ENCODE measurements around the gene TMEM62. TPM values are rescaled to one million over a fixed set of nuclear protein-coding genes. Genes with fewer than 3 reads are reported as not detected.

The TMEM62 gene
- total and polyA plus RNA-seq, 2 experiments from 2014 or later: 17.3 to 34.0 TPM

GRCh38 chr15:43204016-43204901 is 70.9 kb downstream of the TMEM62 start:
- 47% methylated on average over 8 of the region's 8 CpGs for WGBS (ENCODE audit: low lambda C conversion rate, missing lambda C conversion rate)
- Histone ChIP-seq H3K4me3 (no peak overlapping the region), H3K79me2 (no peaks in the 10 kb centered on the region), H2AFZ (no peak overlapping the region), H3K36me3 (replicated peaks; ENCODE audit: insufficient read depth, low read depth) (no peaks in the 10 kb centered on the region), H3K9me2 (replicated peaks; ENCODE audit: insufficient read depth) (no peaks in the 10 kb centered on the region), H3K4me1 (ENCODE audit: insufficient read depth) (no peaks in the 10 kb centered on the region), H4K20me1 (ENCODE audit: insufficient read depth, poor library complexity, severe bottlenecking) (no peaks in the 10 kb centered on the region), H3K27me3 (no peaks in the 10 kb centered on the region), H3K4me2 (no peak overlapping the region), H3K27ac (no peak overlapping the region), H3K9me3 (ENCODE audit: low read depth) (no peaks in the 10 kb centered on the region)
- DNase-seq (ENCODE audit: low spot score): peak; percentile 72
- TF ChIP-seq EZH2 (IDR thresholded peaks at IDR 0.05; ENCODE audit: borderline replicate concordance) (no peak), CTCF (IDR thresholded peaks at IDR 0.05; ENCODE audit: poor library complexity) (peak; percentile 61)

- Histone ChIP-seq H3K79me2 (no peaks in the 10 kb centered on the region), H3K4me2 (no peak overlapping the region), H3K4me1 (ENCODE audit: insufficient read depth) (no peaks in the 10 kb centered on the region), H2AFZ (no peak overlapping the region), H3K9me2 (replicated peaks; ENCODE audit: insufficient read depth) (no peaks in the 10 kb centered on the region), H3K27me3 (no peaks in the 10 kb centered on the region), H3K4me3 (no peak overlapping the region), H3K27ac (no peak overlapping the region), H3K9me3 (ENCODE audit: low read depth) (no peaks in the 10 kb centered on the region), H3K36me3 (replicated peaks; ENCODE audit: insufficient read depth, low read depth) (no peaks in the 10 kb centered on the region), H4K20me1 (ENCODE audit: insufficient read depth, poor library complexity, severe bottlenecking) (no peaks in the 10 kb centered on the region)
- 69% methylated on average over 5 of the region's 5 CpGs for WGBS (ENCODE audit: low lambda C conversion rate, missing lambda C conversion rate)
- no peak for DNase-seq (ENCODE audit: low spot score)
- no peak for TF ChIP-seq EZH2phosphoT487 (IDR thresholded peaks at IDR 0.05; ENCODE audit: low read depth, severe bottlenecking, unreplicated experiment)
Observed at GRCh38 chr15:43206054-43206453, 72.7 kb downstream of the TMEM62 start.

DNA sequence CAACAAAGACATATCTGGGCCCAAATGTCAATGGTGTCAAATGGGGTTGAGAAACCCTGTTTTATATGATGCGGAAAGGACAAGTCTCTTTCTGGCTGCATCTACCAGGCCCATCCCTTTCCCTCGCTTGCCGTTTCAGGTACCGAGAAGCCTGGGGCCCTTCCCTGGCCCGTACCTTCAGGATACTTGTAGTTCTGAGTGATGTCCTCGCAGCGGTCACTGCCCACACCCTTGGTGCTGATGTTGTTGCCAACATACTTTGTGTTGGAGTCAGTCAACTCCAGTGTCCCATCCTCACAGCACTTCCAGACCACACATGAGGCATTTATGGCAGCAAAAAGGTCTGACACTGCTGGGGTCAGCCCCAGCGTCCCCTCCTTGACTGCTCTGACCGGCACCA is 73.6 kb downstream of the TMEM62 start:
- H3K27me3 ChIP-seq: no peaks in the 10 kb centered on the region
- no peaks in the 10 kb centered on the region for H3K9me2 ChIP-seq (replicated peaks; ENCODE audit: insufficient read depth)
- no peaks in the 10 kb centered on the region for H3K4me1 ChIP-seq (ENCODE audit: insufficient read depth)
- H2AFZ ChIP-seq: no peak overlapping the region
- no peak for DNase-seq (ENCODE audit: low spot score)
- H3K36me3 ChIP-seq (replicated peaks; ENCODE audit: insufficient read depth, low read depth): no peaks in the 10 kb centered on the region
- H3K79me2 ChIP-seq: no peaks in the 10 kb centered on the region
- H4K20me1 ChIP-seq (ENCODE audit: insufficient read depth, poor library complexity, severe bottlenecking): no peaks in the 10 kb centered on the region
- H3K9me3 ChIP-seq (ENCODE audit: low read depth): no peaks in the 10 kb centered on the region
- no peak overlapping the region for H3K27ac ChIP-seq
- H3K4me2 ChIP-seq: no peak overlapping the region
- 99% methylated on average over 9 of the region's 9 CpGs for WGBS (ENCODE audit: low lambda C conversion rate, missing lambda C conversion rate)
- H3K4me3 ChIP-seq: no peak overlapping the region
- TF ChIP-seq CTCF (IDR thresholded peaks at IDR 0.05; ENCODE audit: poor library complexity) (no peak), EZH2 (IDR thresholded peaks at IDR 0.05; ENCODE audit: borderline replicate concordance) (no peak)

- 73% methylated on average over 23 of the region's 23 CpGs for WGBS (ENCODE audit: low lambda C conversion rate, missing lambda C conversion rate)
- Histone ChIP-seq H3K79me2 (no peaks in the 10 kb centered on the region), H2AFZ (no peak overlapping the region)
Observed at GRCh38 chr15:43208052-43209002, 74.9 kb downstream of the TMEM62 start.

More at GRCh38 chr15:43208052-43209002, 74.9 kb downstream of the TMEM62 start:
- Histone ChIP-seq H3K9me3 (ENCODE audit: low read depth) (no peaks in the 10 kb centered on the region), H3K4me2 (no peak overlapping the region), H3K27me3 (no peaks in the 10 kb centered on the region), H4K20me1 (ENCODE audit: insufficient read depth, poor library complexity, severe bottlenecking) (no peaks in the 10 kb centered on the region), H3K36me3 (replicated peaks; ENCODE audit: insufficient read depth, low read depth) (no peaks in the 10 kb centered on the region), H3K4me1 (ENCODE audit: insufficient read depth) (no peaks in the 10 kb centered on the region), H3K9me2 (replicated peaks; ENCODE audit: insufficient read depth) (no peaks in the 10 kb centered on the region), H3K4me3 (no peak overlapping the region), H3K27ac (no peak overlapping the region)
- no peak for DNase-seq (ENCODE audit: low spot score)
- TF ChIP-seq EZH2phosphoT487 (IDR thresholded peaks at IDR 0.05; ENCODE audit: low read depth, severe bottlenecking, unreplicated experiment): no peak
- no peak for TF ChIP-seq CTCF (IDR thresholded peaks at IDR 0.05; ENCODE audit: poor library complexity)
- TF ChIP-seq EZH2 (IDR thresholded peaks at IDR 0.05; ENCODE audit: borderline replicate concordance): no peak

Data from hepatocyte (in vitro differentiated cells).